AG09319 (cell line): Measurements from ENCODE around the gene TSC22D1.

Source experiments
- DNase-seq: peaks from one replicate; pipeline ENCODE4 v3.0.0-alpha.2; 2010; ENCODE audit warnings: low read depth; ENCODE audit errors: extremely low read depth
- CTCF ChIP-seq: IDR thresholded peaks from 2 replicates; pipeline ENCODE4 v1.5.1; 2011; ENCODE audit warnings: low read depth, mild to moderate bottlenecking, inconsistent platforms, low read length, moderate library complexity

The TSC22D1 gene

GRCh38 chr13:44383945-44384344 is 192.2 kb downstream of the TSC22D1 start:
- TF ChIP-seq CTCF: no peak
- no peak for DNase-seq

- DNase-seq: no peak
- no peak for TF ChIP-seq CTCF
Observed at GRCh38 chr13:44382635-44383145, 193.4 kb downstream of the TSC22D1 start.
